ENCODE measurements around the gene TMEM184B.

Gene TMEM184B

DNA sequence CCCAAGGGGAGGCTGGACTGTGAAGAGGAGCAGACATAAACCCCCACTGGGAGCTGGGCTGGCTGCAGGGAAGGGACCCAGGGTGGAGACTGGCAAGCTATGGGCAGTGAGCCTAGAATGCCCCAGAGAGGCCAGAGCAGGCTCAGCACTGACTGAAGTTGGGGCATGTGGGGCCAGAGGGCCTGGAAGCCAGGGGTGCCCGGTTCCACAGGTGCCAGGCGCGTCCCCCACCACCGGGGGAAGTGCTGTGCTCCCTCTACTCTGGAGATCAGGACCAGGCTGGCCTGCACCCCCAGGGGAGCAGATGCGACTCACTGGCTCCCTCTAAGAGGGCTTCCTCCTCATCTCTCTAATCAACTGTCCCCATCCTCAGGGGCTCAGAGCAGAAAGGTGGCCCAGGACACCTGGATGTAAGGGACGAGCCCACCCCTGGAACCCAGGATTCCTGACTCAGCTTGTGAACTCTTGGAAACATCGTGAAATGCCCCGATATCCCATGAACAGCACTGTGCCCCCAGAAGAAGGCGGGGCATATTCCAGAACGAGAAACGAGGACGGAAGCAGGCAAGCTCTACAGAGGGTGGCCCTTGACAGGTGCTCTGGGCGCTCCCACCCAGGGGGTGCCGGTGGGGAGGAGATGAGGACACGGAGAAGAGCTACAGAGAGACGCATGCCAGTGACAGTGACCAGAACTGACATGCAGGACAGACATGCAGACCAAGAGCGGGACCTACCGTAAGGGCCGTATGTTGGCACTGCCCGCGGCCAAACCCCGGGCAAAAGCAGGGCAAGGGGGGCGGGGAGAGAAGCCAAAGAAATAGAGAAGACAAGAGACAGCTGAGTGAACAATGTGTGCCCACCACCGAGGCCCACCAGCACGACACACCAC is 50.7 kb downstream of the TMEM184B start:
- DNase-seq = no peak

DNA sequence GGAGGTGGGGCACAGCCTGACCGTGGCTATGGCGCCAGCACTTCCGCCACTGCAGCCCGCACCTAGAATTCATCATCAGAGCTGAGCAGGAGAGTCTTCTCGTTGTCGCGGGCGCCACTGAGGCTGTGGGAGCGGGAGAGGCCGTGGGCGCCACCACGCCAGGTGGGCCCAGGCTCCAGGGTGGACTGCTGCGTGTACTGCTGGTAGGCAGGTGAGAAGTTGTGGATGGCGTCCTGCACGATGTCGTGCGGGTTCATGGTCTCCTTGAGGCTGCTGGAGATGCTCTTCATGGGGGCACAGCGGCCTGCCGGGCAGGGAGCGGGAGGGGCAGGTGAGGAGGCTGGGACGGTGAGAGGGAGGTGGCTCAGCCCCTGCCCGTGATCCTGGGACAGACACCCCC is 51.4 kb downstream of the TMEM184B start:
- DNase-seq = no peak

DNA sequence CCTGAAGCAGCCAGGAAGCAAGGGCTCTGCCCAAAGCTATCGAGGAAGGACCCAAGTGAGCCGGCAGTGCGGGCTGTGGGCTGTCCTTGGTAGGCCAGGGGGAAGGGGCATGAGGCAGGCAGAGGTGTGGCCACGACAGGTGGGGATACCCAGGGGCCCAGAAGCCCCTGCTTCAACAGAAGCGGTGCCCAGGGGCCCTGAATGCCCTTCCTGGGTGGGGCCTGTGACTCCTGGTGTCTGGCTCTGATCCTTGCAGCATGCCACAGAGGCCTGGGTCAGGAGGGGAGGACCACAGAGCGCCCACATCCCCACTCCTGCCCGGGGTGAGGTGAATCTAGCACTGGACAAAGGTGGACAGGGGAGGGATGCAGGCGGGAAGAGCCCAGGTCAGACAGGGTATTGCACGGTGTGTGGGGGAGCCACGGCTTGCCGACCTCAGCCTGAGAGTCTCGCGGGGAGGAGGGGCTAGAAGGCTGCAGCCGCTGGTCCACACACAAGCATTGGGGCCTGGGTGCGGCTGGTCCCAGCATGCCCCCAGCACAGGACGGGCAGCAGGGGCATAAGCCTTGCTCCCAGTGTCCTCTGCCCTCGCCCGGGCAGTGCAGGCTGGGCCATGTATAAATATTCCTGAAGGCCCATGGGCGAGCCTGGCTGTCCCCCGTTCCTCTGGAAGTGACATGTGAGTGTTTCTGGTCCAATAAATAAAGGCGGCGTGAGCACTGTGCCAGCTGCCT is 52.0 kb downstream of the TMEM184B start:
- DNase-seq = no peak

DNA sequence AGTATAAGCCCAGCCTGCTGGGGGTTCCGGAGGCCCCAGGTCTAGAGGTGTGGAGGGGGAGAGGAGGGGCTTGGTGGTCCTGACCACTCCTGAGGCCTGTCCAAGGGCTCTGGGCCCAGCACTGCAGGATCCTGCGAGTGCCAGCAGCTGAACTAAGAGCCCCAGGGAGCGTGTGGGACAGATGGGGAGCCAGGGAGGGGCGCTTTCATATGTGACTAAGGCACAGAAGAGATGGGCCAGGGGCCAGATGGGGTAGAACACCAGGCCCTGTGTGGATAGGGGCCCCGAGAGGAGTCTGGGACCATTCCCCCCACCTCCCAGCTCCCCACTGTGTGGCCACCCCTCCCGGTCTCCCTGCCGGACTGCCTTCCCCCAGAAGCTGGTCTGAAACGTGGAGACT is 52.6 kb downstream of the TMEM184B start:
- no peak for DNase-seq

DNA sequence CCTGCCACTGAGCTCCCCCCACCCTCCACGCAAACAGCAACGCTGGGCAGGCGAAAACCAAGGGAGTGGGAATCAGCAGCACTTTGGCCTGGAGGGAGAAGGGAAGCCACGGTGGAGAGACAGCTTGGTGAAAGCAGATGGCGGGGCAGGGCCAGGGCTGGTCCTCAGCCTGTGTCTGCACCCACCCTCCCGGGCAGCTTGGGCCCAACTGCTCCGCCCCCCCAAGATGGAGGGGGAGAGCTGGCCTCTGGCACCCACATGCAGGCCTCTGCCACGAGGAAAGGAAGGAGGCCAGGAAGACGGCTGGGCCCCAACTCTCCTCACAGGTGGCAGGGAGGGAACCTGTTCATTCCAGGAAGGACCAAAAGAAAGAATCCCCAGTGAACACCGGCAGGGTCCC is 53.2 kb downstream of the TMEM184B start:
- DNase-seq = no peak

DNA sequence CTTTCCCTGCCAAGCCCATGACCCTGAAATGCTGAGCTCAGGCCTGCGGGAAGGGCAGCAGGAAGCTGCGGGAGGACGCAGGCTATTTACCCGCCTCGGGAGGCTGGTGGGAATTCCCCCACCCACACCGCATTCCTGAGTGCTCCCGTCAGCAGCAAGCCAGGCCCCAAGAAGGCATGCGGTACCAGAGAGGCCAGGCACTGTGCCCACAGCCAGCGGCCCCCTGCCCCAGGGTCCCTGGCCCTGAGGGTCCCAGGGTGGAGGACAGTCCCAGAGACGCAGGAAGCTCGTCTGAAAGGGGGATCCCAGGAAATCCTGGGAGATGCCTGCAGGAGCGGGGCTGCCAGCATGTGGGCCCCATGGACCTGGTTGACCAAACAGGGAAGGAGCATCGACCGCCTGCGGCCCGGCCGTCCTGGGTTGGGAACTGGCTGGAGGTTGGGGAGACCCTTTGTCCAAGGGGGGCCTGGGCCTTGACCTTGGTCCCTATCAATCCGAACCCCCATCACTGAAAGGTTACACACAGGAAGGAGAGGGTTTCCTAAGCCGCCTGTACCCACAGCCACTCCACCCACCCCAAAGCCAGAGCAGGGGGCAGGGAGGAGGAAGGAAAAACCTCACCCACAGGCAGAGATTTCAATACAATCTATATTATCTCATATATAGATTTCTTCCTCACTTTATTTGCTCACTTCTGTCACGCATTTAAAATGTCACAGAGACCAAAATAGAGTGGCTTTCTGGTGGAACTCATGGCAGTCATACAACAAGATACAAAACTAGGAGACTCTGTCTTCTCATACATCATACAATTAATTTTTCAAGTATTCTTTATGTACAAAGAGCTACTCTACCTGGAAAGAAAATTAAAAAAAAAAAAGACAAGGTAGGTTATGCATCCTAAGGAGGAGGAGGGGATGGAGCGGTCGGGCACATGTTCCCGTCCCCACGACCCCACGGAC is 53.9 kb downstream of the TMEM184B start:
- peak; percentile 73 for DNase-seq

DNA sequence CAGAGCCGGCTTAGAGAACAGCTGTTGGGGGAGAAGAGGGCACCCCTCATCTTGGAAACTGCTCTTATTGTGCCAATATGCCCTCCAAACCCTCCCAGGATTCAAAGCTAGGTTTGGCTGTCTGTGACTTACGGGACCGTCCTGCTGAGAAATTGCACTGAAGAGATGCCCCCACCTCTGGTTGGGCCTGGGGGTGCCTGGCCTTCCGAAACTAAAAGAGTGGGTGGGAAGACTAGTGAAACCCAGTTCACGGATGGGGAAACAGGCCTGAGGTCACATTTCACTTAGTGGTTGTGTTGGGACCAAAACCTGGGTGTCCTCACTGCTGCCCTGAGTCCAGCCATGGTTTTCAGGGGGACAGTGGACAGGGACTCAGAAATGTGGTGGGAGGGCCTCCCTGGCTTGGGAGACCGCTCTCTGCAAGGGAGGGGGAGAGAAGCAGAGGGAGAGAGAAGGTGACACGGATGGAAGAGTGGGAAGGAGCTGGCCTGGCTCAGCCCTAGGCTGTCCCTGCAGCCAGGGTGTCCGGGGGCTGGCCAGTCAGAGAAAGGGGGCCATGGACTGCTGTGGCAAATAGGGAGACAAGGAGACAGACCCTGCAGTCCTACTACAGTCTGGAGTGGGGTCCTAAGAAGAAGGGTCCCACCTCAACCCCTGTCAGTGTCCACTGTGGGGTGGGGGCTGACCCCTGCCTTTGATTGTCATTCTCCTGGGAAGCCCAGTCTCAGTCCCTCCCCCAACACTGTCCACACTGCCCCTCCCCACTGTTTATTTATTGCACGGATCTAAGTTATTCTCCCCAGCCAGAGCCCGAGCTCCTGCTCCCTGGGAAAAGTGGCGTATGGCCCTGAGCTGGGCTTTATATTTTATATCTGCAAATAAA is 57.4 kb downstream of the TMEM184B start:
- no peak for DNase-seq

DNA sequence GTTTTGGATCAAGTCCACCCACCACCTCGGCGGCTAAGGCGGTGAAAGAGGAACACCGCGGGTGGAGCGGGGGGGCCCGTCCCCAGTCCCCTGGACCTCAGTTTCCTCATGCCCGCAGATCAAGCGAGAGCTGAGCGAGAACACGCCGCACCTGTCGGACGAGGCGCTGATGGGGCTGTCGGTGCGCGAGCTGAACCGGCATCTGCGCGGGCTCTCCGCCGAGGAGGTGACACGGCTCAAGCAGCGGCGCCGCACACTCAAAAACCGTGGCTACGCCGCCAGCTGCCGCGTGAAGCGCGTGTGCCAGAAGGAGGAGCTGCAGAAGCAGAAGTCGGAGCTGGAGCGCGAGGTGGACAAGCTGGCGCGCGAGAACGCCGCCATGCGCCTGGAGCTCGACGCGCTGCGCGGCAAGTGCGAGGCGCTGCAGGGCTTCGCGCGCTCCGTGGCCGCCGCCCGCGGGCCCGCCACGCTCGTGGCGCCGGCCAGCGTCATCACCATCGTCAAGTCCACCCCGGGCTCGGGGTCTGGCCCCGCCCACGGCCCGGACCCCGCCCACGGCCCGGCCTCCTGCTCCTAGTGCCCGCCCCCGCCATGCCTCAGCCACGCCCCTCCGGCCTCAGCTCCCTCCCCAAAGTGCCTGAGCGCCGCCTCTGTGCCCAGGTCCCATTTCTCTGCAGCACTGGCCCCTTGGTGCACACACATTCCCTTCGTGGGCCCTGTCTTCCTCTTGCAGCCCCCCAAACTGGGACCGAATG is 58.3 kb downstream of the TMEM184B start:
- peak; percentile 89 for DNase-seq

DNA sequence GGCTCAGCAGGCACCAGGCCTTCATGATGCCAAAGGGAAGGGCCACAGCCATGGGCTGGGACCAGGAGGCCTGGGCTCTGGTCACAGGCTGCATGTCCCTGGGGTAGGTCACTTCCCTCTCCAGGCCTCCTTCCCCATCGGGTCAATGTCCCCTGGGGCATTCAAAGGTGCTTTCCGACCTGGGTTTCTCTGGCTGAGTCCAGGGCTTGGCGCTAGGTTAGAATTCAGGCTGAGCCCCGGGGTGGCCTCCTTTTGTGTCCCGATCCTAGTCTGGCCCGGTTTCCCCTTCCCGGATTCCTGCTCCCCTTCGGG is 58.9 kb downstream of the TMEM184B start:
- DNase-seq = no peak

DNA sequence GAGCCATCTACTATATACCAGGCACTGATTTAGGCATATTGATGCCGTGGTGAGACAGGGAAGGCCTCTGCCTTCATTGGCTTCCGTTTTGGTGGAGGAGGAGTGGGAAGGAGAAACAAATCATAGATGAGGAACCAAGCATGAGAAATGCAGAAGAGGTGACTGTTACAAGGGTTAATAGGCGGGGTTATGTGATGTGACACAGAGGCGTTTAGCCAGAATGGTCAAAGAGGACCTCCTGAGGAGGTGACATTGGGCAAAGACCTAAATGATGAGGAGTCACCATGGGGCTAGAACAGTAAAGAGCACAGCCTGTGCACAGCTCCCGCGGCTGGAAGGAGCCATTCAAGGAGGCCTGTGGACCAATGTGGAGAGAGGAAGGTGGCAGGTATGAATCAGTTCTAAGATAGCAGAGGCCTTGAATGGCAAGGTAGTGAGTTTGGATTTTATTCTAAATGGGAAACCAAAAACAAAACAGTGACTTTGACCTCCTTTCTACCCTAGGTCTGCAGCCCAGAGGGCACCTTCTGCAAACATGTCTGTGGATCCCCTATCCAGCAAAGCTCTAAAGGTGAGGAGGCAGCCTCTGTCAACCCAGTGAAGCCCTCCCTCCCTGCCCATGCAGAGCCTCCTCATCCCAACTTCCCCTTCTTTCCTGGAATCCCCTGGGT is 59.4 kb downstream of the TMEM184B start:
- DNase-seq = no peak

DNA sequence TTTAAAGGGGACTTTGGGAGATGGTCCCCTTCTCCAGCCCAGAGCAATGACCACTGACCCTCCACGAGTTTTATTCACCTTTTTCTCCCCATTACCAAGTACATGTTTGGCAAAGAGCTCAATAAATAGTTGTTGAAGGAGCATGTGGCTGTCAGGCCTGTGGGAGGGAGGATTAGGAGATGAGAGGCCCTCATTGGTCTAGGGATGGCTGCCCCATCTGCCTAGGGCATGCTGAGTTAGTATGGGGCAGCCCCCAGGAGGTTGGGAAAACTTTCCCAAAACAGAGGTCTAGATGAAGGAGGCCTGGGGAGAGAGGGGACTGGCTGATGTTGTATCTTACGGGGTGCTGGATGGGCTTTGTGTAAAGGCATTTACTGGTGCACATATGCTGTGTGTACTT is 60.4 kb downstream of the TMEM184B start:
- DNase-seq = no peak

DNA sequence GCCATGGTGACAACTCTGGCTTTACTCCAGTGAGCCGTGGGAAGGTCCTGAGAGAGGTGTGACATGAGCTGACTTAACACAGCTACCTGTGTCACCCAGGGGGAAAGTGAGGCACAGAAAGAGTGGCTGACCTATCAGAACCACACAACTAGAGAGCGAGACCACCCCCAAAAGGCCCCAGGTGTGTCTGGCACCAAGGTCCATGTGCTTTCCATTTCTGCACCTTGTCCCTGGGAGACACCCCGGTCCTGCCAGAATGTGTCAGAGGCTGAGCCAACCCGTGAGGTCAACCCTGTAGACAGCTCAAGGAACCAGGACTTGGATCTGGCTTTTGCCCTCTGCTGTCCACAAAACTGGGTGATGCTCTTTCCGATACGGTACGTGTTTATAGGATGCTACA is 61.3 kb downstream of the TMEM184B start:
- DNase-seq = no peak

DNA sequence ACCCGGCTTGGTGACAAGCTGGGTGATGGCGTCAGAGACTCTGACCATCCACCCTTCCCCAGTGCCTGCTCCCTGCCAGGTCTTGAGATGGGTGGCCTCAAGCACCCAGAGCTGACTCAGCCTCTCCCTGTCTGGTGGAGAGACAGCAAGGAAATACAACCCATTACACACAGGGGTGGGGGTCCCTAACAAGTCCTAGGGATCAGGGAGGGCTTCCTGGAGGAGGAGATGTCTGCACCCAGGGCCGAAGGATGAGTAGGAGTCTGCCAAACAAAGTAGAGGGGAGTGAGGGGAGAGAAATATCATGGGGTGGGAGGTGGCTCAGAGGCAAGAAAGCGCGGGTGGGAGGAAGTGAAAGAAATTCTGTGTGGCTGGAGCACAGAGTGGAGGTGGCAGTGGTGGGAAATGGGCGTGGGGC is 64.2 kb downstream of the TMEM184B start:
- DNase-seq = no peak

DNA sequence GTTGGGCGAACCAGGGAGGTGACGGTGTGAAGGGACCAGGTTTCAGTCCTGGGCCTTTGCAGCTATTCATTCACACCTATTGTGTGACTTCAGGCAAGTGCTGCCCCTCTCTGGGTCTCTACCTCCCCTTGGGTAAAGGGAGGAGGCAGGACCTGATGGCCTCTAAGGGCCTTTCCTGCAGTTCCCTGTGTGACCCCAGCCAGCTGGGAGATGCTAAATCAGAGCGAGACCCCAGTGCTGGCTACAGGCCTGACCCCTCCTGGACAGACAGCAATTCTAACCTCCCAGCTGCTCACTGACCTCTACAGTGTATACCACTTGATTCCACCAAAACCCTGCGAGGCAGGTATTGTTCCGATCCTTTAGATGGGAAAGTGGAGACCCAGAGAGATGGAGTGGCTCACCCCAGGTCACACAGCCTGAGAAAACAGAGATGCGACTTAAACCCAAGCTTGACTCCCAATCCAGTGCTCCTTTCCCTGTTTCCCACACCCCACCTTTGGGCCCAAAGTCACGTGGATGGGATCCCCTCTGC is 64.8 kb downstream of the TMEM184B start:
- DNase-seq = no peak

DNA sequence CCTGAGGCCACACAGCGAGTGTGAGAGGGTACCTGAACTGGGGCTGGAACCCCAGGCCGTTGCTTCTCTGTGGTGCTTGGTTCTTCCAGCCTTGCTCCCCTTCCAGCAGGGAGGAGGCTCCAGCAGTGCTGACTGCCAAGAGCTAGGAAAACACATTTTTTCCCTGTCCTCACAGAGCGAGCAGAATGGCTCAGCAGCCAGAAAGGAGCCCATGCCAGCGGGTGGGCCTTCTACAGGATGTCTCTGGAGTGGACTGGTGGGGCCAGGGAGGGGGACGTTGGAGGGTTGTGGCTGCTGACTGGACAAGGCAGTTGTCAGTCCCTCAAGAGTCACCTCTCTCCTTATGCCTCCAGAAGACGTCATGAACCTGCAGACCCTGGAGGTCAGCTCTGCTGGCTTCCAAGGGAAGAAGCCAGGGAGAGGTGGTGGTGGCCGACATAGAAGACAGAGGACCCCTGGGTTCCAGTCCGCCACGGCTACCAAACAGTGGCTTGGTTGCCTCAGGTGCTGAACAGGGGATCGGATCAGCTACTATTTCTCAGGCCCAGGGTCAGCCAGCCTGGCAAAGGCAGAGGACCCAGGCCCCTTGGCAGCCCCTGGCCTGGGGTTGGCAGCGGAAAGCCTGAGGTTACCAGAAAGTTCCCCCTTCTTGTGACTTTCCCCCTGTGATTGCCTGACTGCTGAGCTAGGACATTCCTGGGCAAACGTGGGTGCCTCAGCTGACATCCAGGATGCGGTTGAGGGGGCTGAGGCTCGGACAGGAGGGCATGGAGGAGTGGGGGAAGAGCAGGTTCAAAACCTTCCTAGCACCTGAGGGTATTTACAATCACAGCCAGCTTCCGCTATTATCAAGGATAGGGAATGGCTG is 67.3 kb downstream of the TMEM184B start:
- DNase-seq = no peak

DNA sequence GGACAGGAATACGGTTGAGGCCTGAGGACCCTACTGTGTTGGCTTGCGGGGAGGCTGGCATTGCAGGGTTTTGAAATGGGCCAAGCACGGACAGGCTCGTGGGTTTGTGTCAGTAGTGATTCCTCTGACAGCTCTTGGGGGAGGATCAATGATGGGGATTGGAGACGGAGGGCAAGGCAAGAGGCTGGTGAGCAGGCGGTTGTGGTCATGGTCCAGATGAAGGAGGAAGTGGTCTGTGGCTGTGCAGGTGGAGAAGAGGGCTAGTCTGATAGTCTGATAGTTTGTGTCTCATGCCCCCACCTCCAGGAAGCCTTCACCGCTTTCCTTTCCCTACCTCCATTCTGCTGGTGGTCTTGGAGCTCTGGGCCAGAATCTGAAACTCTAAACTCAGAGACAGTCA is 68.0 kb downstream of the TMEM184B start:
- no peak for DNase-seq

DNA sequence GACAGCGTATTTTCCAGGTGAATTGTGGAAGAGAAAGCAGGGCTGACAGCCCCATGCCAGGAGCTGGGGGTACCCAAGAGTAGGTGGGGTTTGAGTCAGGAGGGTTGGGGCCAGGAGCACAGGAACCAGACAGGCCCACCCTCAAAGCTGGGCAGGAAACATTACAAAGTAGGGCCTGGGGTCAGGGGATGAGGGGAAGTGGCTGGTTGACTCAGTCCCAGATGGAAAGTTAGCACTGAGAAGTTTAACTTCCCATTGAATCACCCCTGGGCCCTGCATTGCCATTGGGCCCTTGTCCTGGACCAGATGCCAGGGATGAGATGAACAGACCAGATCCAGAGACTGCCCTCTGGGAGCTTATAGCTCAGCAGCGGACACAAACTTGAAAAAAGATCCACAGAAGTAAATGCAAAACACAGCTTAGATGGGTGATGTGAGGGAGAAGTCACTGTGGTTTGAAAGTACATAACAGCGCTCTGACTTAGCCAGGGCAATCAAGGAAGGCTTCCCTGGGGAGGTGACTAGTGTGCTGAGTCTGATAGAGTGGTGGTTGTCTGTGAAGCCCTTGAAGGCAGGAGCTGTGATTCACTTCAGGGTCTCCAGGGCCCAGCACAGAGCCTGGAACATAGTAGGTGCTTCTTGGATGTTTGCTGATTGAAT is 68.8 kb downstream of the TMEM184B start:
- no peak for DNase-seq

DNA sequence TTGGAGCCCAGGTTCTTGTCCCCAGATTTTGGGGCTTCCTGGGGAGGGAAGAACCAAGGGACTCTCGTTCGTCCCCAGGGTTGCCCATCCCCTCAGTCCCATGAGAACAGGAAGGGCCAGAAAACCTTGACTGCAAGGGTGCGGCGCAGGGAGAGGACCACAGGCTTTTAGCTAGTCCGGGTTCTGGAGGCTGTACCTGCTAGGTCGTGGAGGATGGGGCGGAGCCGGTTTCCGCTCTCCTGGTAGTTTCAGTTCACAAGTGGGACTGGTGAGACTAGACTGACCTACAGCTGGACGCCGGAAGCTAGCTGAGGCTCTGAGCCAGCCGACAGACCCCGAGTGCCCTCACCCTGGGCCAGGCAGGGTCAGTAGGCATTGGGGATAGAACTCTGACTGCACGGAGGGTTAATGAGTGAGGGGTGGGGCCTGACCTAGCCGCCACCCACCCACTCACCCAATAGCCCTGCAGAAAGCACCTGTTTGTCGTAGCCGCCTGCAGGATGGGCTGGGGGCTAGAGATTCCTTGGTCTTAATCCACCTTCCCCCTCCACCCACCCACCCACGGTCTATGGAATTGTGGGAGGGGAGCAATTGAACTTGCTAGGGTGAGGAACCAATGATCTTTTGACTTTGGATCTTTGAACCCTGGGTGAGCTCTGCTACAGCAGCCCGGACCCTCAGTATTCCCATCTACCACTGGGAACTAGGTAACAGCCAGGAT is 69.6 kb downstream of the TMEM184B start:
- DNase-seq = peak; percentile 53

Measured in CD4-positive, alpha-beta T cell treated with Interleukin-21 for 1 hour (primary cell).